Right forelimb (tissue), 1 donor: ENCODE measurements around the gene WASF3.
"Not testable (repeated sequence)": the region's sequence is repeated elsewhere in the genome, so short reads cannot be mapped to it uniquely, and the experiment has no call there.

Experiments used
- DNase-seq: peaks from one replicate; pipeline ENCODE4 v3.0.0-alpha.2; 2018

Gene WASF3

GRCh38 chr13:26590951-26591350 is 33.5 kb downstream of the WASF3 start:
- no peak for DNase-seq

GRCh38 chr13:26591672-26592071 is 34.2 kb downstream of the WASF3 start:
- DNase-seq, result no peak

GRCh38 chr13:26593661-26594060 is 36.2 kb downstream of the WASF3 start:
- no peak for DNase-seq

GRCh38 chr13:26594363-26594762 is 36.9 kb downstream of the WASF3 start:
- DNase-seq, result no peak

- DNase-seq, result no peak
Measured at GRCh38 chr13:26596458-26596857, 39.0 kb downstream of the WASF3 start.

- DNase-seq, result no peak
Measured at GRCh38 chr13:26599403-26599802, 41.9 kb downstream of the WASF3 start.

- no peak for DNase-seq
Measured at GRCh38 chr13:26599860-26600259, 42.4 kb downstream of the WASF3 start.

- DNase-seq, result no peak
Measured at GRCh38 chr13:26600343-26600742, 42.9 kb downstream of the WASF3 start.

GRCh38 chr13:26601669-26602068 is 44.2 kb downstream of the WASF3 start:
- no peak for DNase-seq

- DNase-seq, result no peak
Measured at GRCh38 chr13:26602783-26603182, 45.3 kb downstream of the WASF3 start.

GRCh38 chr13:26604784-26605545 is 47.5 kb downstream of the WASF3 start:
- no peak for DNase-seq

GRCh38 chr13:26605845-26606244 is 48.4 kb downstream of the WASF3 start:
- DNase-seq, result no peak

- DNase-seq, result no peak
Measured at GRCh38 chr13:26606631-26607030, 49.1 kb downstream of the WASF3 start.

GRCh38 chr13:26614721-26615120 is 57.2 kb downstream of the WASF3 start:
- DNase-seq, result no peak

GRCh38 chr13:26616126-26616525 is 58.6 kb downstream of the WASF3 start:
- no peak for DNase-seq

- DNase-seq, result no peak
Measured at GRCh38 chr13:26618726-26619125, 61.2 kb downstream of the WASF3 start.

GRCh38 chr13:26619358-26619757 is 61.9 kb downstream of the WASF3 start:
- DNase-seq, result no peak

GRCh38 chr13:26621731-26622401 is 64.4 kb downstream of the WASF3 start:
- DNase-seq, result no peak

- DNase-seq, result no peak
Measured at GRCh38 chr13:26623125-26623524, 65.6 kb downstream of the WASF3 start.

GRCh38 chr13:26624572-26624971 is 67.1 kb downstream of the WASF3 start:
- no peak for DNase-seq

- DNase-seq, result no peak
Measured at GRCh38 chr13:26626271-26626670, 68.8 kb downstream of the WASF3 start.

GRCh38 chr13:26628706-26629105 is 71.2 kb downstream of the WASF3 start:
- no peak for DNase-seq

GRCh38 chr13:26629260-26629825 is 71.9 kb downstream of the WASF3 start:
- DNase-seq, result no peak

GRCh38 chr13:26635634-26636033 is 78.2 kb downstream of the WASF3 start:
- not testable (repeated sequence) for DNase-seq
